ENCODE data around the gene PTPRN2. TPM values are rescaled to one million over a fixed set of nuclear protein-coding genes. Genes with fewer than 3 reads are reported as not detected.

Gene PTPRN2
- total and polyA plus RNA-seq, 2 of the 13 experiments (the other 11 are each of a cell fraction or from before 2014, with no cell fraction given), result 2.5 to 24.2 TPM

GRCh38 chr7:157689269-157690057 is 898.2 kb downstream of the PTPRN2 start:
- H2AFZ ChIP-seq (ENCODE audit: low read length), result no peak overlapping the region
- no peak overlapping the region for H3K4me2 ChIP-seq (ENCODE audit: low read depth, low read length)
- H3K27ac ChIP-seq (ENCODE audit: extremely low read length, insufficient read depth, low read length), result no peak overlapping the region
- BruUV-seq (replicated peaks), result no TSS peak
- FAIRE-seq, result no peak
- H3K4me3 ChIP-seq (replicated peaks in 1 of 3; ENCODE audit: insufficient read depth in 1 of 3, low read depth in 2 of 3, low read length in 3 of 3), result no peak overlapping the region
- intact Hi-C loops (cut with micrococcal nuclease; ENCODE audit: unreplicated experiment), result no loop called here
- peaks cover 18% of the 10 kb centered on the region; the same call in 1 of the 2 replicates for H4K20me1 ChIP-seq (ENCODE audit: insufficient read depth, low read length)
- no peaks in the 10 kb centered on the region for H3K4me1 ChIP-seq (ENCODE audit: insufficient read depth, low read length)
- H3K36me3 ChIP-seq (replicated peaks in 1 of 2; ENCODE audit: control insufficient read depth in 1 of 2, insufficient read depth in 2 of 2, low read length in 2 of 2), result no peaks in the 10 kb centered on the region
- H3K9me3 ChIP-seq (ENCODE audit: low read length), result no peaks in the 10 kb centered on the region
- no peak for ATAC-seq
- H3K79me2 ChIP-seq (ENCODE audit: insufficient read depth, low read length), result no peaks in the 10 kb centered on the region
- H3K27me3 ChIP-seq (ENCODE audit: control insufficient read depth in 1 of 2, insufficient read depth in 2 of 2, low read length in 2 of 2), result peaks cover 9 to 61% of the 10 kb centered on the region in 2 experiments
- in situ Hi-C loops (cut with HindIII; ENCODE audit: extremely low pct_ligation_motif_present, low pct_unique_long_range_greater_than_20kb), result no loop called here
- no peak for DNase-seq (ENCODE audit: low spot score)
- CTCF ChIA-PET (ENCODE audit: low intra/inter-chr PET ratio, low total read pairs), result no interaction called here
- no peak overlapping the region for H3K9ac ChIP-seq (ENCODE audit: insufficient read depth, low read depth, low read length)
- POLR2A ChIA-PET, result no interaction called here
- WGBS (ENCODE audit: low lambda C conversion rate), result 61% methylated on average over 18 of the region's 59 CpGs
- TF ChIP-seq ZNF331 (CRISPR knock-in tag; IDR thresholded peaks at IDR 0.05) (no peak), ZNF354B (CRISPR knock-in tag; IDR thresholded peaks at IDR 0.05) (no peak), MAZ (IDR thresholded peaks at IDR 0.05; ENCODE audit: borderline replicate concordance, low read depth, low read length) (no peak), MAZ (CRISPR knock-in tag; IDR thresholded peaks at IDR 0.05; ENCODE audit: low read depth) (no peak), MAFK (conservative IDR thresholded peaks at IDR 0.05 in 1 of 2, IDR thresholded peaks at IDR 0.05 in 1 of 2; ENCODE audit: low read length in 2 of 2) (no peak), RBAK (CRISPR knock-in tag; IDR thresholded peaks at IDR 0.05) (no peak), TCF7 (IDR thresholded peaks at IDR 0.05; ENCODE audit: low read depth) (no peak)
- TF ChIP-seq, protein P1, sequence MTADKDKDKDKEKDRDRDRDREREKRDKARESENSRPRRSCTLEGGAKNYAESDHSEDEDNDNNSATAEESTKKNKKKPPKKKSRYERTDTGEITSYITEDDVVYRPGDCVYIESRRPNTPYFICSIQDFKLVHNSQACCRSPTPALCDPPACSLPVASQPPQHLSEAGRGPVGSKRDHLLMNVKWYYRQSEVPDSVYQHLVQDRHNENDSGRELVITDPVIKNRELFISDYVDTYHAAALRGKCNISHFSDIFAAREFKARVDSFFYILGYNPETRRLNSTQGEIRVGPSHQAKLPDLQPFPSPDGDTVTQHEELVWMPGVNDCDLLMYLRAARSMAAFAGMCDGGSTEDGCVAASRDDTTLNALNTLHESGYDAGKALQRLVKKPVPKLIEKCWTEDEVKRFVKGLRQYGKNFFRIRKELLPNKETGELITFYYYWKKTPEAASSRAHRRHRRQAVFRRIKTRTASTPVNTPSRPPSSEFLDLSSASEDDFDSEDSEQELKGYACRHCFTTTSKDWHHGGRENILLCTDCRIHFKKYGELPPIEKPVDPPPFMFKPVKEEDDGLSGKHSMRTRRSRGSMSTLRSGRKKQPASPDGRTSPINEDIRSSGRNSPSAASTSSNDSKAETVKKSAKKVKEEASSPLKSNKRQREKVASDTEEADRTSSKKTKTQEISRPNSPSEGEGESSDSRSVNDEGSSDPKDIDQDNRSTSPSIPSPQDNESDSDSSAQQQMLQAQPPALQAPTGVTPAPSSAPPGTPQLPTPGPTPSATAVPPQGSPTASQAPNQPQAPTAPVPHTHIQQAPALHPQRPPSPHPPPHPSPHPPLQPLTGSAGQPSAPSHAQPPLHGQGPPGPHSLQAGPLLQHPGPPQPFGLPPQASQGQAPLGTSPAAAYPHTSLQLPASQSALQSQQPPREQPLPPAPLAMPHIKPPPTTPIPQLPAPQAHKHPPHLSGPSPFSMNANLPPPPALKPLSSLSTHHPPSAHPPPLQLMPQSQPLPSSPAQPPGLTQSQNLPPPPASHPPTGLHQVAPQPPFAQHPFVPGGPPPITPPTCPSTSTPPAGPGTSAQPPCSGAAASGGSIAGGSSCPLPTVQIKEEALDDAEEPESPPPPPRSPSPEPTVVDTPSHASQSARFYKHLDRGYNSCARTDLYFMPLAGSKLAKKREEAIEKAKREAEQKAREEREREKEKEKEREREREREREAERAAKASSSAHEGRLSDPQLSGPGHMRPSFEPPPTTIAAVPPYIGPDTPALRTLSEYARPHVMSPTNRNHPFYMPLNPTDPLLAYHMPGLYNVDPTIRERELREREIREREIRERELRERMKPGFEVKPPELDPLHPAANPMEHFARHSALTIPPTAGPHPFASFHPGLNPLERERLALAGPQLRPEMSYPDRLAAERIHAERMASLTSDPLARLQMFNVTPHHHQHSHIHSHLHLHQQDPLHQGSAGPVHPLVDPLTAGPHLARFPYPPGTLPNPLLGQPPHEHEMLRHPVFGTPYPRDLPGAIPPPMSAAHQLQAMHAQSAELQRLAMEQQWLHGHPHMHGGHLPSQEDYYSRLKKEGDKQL (CRISPR knock-in tag; IDR thresholded peaks at IDR 0.05; ENCODE audit: low read depth), result no peak
- TF ChIP-seq, protein P2, sequence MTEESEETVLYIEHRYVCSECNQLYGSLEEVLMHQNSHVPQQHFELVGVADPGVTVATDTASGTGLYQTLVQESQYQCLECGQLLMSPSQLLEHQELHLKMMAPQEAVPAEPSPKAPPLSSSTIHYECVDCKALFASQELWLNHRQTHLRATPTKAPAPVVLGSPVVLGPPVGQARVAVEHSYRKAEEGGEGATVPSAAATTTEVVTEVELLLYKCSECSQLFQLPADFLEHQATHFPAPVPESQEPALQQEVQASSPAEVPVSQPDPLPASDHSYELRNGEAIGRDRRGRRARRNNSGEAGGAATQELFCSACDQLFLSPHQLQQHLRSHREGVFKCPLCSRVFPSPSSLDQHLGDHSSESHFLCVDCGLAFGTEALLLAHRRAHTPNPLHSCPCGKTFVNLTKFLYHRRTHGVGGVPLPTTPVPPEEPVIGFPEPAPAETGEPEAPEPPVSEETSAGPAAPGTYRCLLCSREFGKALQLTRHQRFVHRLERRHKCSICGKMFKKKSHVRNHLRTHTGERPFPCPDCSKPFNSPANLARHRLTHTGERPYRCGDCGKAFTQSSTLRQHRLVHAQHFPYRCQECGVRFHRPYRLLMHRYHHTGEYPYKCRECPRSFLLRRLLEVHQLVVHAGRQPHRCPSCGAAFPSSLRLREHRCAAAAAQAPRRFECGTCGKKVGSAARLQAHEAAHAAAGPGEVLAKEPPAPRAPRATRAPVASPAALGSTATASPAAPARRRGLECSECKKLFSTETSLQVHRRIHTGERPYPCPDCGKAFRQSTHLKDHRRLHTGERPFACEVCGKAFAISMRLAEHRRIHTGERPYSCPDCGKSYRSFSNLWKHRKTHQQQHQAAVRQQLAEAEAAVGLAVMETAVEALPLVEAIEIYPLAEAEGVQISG (CRISPR knock-in tag; IDR thresholded peaks at IDR 0.05), result no peak
- TF ChIP-seq, protein P3, sequence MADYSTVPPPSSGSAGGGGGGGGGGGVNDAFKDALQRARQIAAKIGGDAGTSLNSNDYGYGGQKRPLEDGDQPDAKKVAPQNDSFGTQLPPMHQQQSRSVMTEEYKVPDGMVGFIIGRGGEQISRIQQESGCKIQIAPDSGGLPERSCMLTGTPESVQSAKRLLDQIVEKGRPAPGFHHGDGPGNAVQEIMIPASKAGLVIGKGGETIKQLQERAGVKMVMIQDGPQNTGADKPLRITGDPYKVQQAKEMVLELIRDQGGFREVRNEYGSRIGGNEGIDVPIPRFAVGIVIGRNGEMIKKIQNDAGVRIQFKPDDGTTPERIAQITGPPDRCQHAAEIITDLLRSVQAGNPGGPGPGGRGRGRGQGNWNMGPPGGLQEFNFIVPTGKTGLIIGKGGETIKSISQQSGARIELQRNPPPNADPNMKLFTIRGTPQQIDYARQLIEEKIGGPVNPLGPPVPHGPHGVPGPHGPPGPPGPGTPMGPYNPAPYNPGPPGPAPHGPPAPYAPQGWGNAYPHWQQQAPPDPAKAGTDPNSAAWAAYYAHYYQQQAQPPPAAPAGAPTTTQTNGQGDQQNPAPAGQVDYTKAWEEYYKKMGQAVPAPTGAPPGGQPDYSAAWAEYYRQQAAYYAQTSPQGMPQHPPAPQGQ (CRISPR knock-in tag; IDR thresholded peaks at IDR 0.05; ENCODE audit: borderline replicate concordance), result no peak
- TF ChIP-seq, protein P4, sequence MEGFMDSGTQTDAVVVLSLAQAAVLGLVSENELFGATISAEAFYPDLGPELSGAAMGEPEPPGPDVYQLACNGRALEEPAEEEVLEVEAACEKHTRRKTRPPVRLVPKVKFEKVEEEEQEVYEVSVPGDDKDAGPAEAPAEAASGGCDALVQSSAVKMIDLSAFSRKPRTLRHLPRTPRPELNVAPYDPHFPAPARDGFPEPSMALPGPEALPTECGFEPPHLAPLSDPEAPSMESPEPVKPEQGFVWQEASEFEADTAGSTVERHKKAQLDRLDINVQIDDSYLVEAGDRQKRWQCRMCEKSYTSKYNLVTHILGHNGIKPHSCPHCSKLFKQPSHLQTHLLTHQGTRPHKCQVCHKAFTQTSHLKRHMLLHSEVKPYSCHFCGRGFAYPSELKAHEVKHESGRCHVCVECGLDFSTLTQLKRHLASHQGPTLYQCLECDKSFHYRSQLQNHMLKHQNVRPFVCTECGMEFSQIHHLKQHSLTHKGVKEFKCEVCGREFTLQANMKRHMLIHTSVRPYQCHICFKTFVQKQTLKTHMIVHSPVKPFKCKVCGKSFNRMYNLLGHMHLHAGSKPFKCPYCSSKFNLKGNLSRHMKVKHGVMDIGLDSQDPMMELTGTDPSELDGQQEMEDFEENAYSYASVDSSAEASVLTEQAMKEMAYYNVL (CRISPR knock-in tag; IDR thresholded peaks at IDR 0.05; ENCODE audit: borderline replicate concordance), result no peak
